Measurements from ENCODE around the gene PSRC1. TPM values are rescaled to one million over a fixed set of nuclear protein-coding genes. Genes with fewer than 3 reads are reported as not detected.

The PSRC1 gene
- total and polyA plus RNA-seq, 2 donors (not counting 3 experiments of a cell fraction or from before 2014, with no cell fraction given): 25.0 to 29.3 TPM

- Histone ChIP-seq H3K36me3 (ENCODE audit: control insufficient read depth in 2 of 2, extremely low read depth in 1 of 2, insufficient read depth in 2 of 2, low read length in 2 of 2) (no peaks in the 10 kb centered on the region), H3K27ac (ENCODE audit: insufficient read depth, low read depth, low read length) (no peak overlapping the region), H3K9me1 (replicated peaks; ENCODE audit: control insufficient read depth, extremely low read depth, insufficient read depth, low read length) (no peaks in the 10 kb centered on the region), H3K79me2 (ENCODE audit: control insufficient read depth, insufficient read depth, low read length) (no peaks in the 10 kb centered on the region), H3K9me3 (replicated peaks; ENCODE audit: control insufficient read depth, insufficient read depth, low read length) (no peaks in the 10 kb centered on the region), H2AFZ (ENCODE audit: low read depth, low read length) (no peak overlapping the region), H3K4me1 (ENCODE audit: control insufficient read depth, extremely low read depth, insufficient read depth, low read length) (no peaks in the 10 kb centered on the region), H3K9ac (replicated peaks; ENCODE audit: extremely low read depth, insufficient read depth, low read length) (no peak overlapping the region), H3K4me2 (ENCODE audit: insufficient read depth, low read length) (no peak overlapping the region), H4K20me1 (replicated peaks; ENCODE audit: control insufficient read depth, extremely low read depth, insufficient read depth, low read length) (no peaks in the 10 kb centered on the region), H3K4me3 (replicated peaks in 1 of 3; ENCODE audit: insufficient read depth in 1 of 3, low read depth in 1 of 3, low read length in 3 of 3) (no peak overlapping the region), H3K27me3 (ENCODE audit: control insufficient read depth in 2 of 2, insufficient read depth in 2 of 2, low read length in 2 of 2) (peaks cover 0 to 2% of the 10 kb centered on the region in 2 experiments)
- ChIA-PET CTCF (interaction anchor here (1.0 to 2.5 kb wide), 4 partner anchors 42 to 274 kb away, joined by 3 to 11 read pairs (median 6); no protein-coding TSS in a partner anchor), POLR2A (no interaction called here)
- dilution Hi-C loops (cut with MboI; ENCODE audit: extremely low pct_ligation_motif_present, low sequenced_read_pairs) (no loop called here), intact Hi-C loops (cut with micrococcal nuclease) (no loop called here)
- no peak for DNase-seq (ENCODE audit: low read depth, low spot score)
- no peak for FAIRE-seq
- no TSS peak for BruUV-seq (replicated peaks)
- TF ChIP-seq POLR2A (IDR thresholded peaks at IDR 0.05; ENCODE audit: low read depth, low read length) (no peak), FOS (IDR thresholded peaks at IDR 0.05; ENCODE audit: borderline replicate concordance, insufficient read depth, low read length) (no peak), EZH2 (IDR thresholded peaks at IDR 0.05; ENCODE audit: borderline replicate concordance, low read depth, low read length, severe bottlenecking) (no peak), POLR2AphosphoS5 (IDR thresholded peaks at IDR 0.05; ENCODE audit: insufficient read depth, low read depth, low read length) (no peak), CTCF (IDR thresholded peaks at IDR 0.05; ENCODE audit: extremely low read depth in 1 of 2, insufficient read depth in 1 of 2, low read depth in 1 of 2, low read length in 2 of 2) (no peak), MAX (IDR thresholded peaks at IDR 0.05; ENCODE audit: insufficient read depth, insufficient read length) (no peak), MYC (IDR thresholded peaks at IDR 0.05; ENCODE audit: low read depth, low read length) (no peak), GATA2 (IDR thresholded peaks at IDR 0.05; ENCODE audit: insufficient read depth, insufficient read length, low read depth, low read length) (no peak), JUN (IDR thresholded peaks at IDR 0.05; ENCODE audit: borderline replicate concordance, insufficient read depth, insufficient read length, low read depth) (no peak)
These were observed 24.2 kb downstream of the PSRC1 start for GRCh38 chr1:109258481-109259466.

All from endothelial cell of umbilical vein (primary cell).